WI38 (cell line): Measurements from ENCODE around the gene HBS1L.

ENCODE experiments used
- H3K4me3 ChIP-seq: 2 replicates; pipeline ENCODE4 v1.5.1; 2011; ENCODE audit warnings: low read depth, mild to moderate bottlenecking, control low read depth, low read length
- TF ChIP-seq, protein P1 (sequence below): IDR thresholded peaks from 2 replicates; pipeline ENCODE4 v1.5.1; 2012; ENCODE audit warnings: low read depth, mild to moderate bottlenecking, control low read depth, low read length

The HBS1L gene

DNA sequence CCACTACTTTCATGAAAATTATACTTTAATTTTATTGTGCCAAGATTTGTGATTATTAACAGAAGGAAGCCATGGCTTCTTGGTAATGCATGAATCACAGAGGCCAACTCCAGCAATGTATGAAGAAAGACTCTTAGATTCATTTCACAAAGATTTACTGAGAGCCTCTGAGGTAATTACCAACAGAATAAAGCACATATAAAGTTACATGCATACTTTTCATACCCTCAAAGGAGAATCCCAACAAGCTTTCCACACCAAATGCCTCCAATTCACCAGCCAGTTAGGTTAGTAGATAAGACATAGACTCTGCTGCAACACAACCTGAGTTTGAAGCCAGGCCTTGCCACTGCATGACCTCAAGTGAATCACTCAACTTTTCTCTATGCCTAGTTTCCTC lies 41.9 kb downstream of the HBS1L start:
- TF ChIP-seq, protein P1, sequence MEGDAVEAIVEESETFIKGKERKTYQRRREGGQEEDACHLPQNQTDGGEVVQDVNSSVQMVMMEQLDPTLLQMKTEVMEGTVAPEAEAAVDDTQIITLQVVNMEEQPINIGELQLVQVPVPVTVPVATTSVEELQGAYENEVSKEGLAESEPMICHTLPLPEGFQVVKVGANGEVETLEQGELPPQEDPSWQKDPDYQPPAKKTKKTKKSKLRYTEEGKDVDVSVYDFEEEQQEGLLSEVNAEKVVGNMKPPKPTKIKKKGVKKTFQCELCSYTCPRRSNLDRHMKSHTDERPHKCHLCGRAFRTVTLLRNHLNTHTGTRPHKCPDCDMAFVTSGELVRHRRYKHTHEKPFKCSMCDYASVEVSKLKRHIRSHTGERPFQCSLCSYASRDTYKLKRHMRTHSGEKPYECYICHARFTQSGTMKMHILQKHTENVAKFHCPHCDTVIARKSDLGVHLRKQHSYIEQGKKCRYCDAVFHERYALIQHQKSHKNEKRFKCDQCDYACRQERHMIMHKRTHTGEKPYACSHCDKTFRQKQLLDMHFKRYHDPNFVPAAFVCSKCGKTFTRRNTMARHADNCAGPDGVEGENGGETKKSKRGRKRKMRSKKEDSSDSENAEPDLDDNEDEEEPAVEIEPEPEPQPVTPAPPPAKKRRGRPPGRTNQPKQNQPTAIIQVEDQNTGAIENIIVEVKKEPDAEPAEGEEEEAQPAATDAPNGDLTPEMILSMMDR = no peak
- no peak overlapping the region for H3K4me3 ChIP-seq

DNA sequence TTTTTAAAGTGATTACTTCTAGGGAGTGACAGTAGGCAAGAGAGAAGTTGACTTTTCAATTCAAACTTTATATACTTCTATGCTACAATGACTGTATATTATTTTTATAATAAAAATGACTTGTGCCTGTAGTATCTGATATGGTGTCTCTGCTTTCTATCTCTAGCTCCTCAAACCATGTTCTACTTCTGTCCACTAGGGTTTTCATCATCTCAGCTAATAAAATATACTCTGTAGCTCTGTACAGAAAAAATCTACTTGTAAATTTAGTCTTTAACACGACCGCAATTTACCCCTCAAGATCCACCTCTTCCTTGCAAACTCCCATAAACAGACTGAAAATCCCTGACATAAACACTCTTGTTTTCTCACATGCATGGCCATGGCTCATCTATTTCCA lies 42.3 kb downstream of the HBS1L start:
- H3K4me3 ChIP-seq = no peak overlapping the region
- TF ChIP-seq, protein P1 = no peak

DNA sequence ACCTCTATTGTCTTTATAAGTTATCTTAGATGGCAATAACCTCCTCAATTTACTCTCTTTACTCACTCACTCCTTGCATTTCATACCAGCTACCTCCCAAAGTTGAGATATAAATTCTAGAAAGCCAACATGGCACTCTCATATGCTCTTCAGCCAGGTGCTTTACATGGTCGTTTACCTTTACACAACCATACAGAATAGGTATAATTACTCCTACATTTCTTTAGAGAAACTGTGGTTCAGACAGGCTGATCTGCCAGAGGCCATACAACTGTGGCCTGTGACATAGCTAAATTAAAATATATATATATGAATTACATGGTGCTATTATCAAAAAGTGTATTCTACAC lies 45.7 kb downstream of the HBS1L start:
- H3K4me3 ChIP-seq = no peak overlapping the region
- TF ChIP-seq, protein P1 = no peak

DNA sequence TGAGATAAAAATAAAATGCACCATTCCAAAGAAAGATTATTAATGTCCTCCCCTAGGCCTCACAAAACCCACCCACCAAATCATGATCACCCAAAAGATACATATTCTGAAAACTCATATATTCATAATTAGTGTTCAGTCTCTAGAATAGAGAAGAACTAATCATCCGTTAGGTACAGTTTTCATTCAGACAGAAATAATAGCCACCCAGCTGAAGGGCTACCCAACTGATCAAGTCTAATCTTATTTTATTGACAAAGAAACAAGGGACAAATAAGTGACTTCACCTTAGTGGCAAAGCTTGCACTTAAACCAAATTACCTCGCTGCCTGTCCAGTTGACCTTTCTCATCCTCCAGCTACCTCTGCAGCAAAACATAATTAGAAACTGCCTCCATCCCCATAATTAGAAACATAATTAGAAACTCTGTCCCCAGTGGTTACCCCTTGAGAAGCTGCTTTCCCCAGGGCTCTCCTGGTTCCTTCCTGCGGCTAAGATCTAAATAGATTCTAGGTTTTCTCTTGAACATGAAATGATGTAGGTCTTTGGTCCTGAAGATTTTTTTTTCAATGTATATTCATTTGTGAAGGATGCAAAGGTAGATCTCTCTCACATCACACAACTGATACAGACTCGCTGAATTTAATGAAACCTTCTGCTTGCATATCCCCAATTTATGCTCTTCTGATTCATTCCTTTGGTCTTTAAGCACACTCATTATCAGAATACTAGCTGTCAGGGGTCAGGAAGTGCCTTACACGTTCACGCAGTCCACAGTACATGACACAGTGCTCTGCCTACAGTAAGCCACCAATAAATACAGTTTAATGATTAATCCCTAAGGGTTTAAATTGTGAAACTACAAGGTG lies 46.3 kb downstream of the HBS1L start:
- no peak overlapping the region for H3K4me3 ChIP-seq
- TF ChIP-seq, protein P1 = no peak

DNA sequence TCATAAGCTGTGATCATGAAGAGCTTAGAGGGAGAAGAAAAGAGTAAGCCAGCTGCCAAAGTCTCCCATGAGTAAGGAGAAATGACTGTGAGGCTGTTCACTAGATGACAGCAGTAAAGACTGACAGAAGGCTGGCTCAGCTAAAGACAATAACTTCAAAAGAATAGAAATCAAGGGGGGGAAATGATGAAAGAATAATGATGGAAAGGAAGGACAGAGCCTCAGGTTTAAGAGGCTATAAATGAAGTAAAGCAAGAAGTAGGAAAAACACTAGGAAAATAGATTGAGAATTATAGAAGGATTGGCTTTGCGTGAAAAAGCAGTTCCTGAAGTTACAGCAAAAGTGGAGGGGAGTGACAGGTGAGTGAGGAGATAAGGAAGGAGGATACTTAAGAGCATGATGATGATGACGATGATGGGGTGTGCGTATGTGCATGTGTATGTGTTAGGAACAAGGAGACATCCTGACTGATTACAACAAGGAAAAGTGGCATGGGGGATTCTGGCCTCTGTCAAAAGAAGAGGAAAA lies 48.2 kb downstream of the HBS1L start:
- H3K4me3 ChIP-seq = no peak overlapping the region
- TF ChIP-seq, protein P1 = no peak

DNA sequence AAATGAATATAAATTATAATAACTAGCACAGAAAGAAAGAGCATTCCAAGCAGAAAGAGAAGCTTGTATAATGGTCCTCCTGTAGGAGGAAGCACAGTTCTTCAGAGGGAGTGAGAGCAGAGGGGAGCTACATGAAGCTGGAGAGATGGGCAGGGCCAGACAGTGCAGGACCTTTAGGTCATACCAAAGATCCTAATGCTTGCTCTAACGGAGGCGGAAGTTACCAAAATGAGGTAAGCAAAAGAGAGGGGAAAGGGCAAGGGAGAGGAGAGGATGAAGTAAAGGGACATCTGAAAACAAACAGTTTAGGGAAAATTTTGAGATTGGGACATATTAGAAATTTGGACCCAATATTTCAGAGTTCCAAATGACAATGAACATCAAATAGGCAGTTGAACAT lies 50.2 kb downstream of the HBS1L start:
- TF ChIP-seq, protein P1 = no peak
- H3K4me3 ChIP-seq = no peak overlapping the region

DNA sequence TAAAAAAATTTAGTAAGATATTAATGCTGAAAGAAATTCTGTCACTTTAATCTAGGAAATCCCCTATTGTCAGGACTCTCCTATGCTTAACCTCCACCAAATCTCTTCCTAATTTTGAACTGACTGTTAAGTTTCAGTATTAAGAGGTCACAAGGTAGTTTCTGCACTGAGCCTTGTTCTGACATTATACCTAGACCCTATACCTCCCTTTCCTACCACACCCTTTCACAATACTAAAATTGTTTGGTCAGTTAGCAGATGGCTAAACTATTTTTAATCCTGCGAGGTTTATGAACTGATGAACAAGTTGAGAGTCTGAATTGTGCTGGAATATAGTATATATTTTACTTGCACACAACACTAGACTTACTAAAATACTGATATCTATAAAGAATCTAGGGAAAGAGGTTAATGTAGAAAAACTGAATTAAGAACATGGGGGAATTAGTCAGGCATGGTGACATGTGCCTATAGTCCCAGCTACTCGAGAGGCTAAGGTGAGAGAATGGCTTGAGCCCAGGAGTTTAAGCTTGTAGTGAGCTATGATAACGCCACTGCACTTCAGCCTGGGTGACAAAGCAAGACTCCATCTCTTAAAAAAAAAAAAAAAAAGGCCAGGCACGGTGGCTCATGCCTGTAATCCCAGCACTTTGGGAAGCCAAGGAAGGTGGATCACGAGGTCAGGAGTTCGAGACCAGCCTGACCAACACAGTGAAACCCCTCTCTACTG lies 51.5 kb downstream of the HBS1L start:
- TF ChIP-seq, protein P1 = no peak

More for the DNA sequence above, 51.5 kb downstream of the HBS1L start:
- no peak overlapping the region for H3K4me3 ChIP-seq
